Calu3 (cell line): ENCODE results near the gene LIN7A. TPM values are rescaled to one million over a fixed set of nuclear protein-coding genes. Genes with fewer than 3 reads are reported as not detected.

Experiments
- BruUV-seq: library from RNA; stranded (reverse); fragments of 400-500 nt; replicated peaks from 2 replicates; lab custom pipeline; 2021; lab: Mats Ljungman, UMichigan
- CTCF ChIA-PET: fragments of 300-600 bp; sonication (Branson Sonifier 250); formaldehyde crosslinking; loops from one replicate; lab custom pipeline; 2022; ENCODE audit warnings: antibody characterized with exemption; lab: Charles Lee
- DNase-seq: peaks from one replicate; pipeline ENCODE4 v3.0.0; 2022
- H3K27ac Mint-ChIP-seq: one replicate; pipeline ENCODE4 v1.8.0; 2022; ENCODE audit warnings: mixed read lengths; ENCODE audit not compliant: unreplicated experiment
- H3K27me3 Mint-ChIP-seq: one replicate; pipeline ENCODE4 v1.8.0; 2022; ENCODE audit warnings: mixed read lengths; ENCODE audit not compliant: unreplicated experiment
- H3K36me3 Mint-ChIP-seq: one replicate; pipeline ENCODE4 v1.8.0; 2022; ENCODE audit warnings: mild to moderate bottlenecking, moderate library complexity, mixed read lengths; ENCODE audit not compliant: insufficient read depth, unreplicated experiment
- H3K4me1 Mint-ChIP-seq: one replicate; pipeline ENCODE4 v1.8.0; 2022; ENCODE audit warnings: mild to moderate bottlenecking, low read depth, mixed read lengths; ENCODE audit not compliant: unreplicated experiment
- H3K4me3 Mint-ChIP-seq: one replicate; pipeline ENCODE4 v1.8.0; 2022; ENCODE audit warnings: mild to moderate bottlenecking, low read depth, moderate library complexity, mixed read lengths; ENCODE audit not compliant: unreplicated experiment
- H3K9me3 Mint-ChIP-seq: one replicate; pipeline ENCODE4 v1.8.0; 2022; ENCODE audit warnings: low read depth, mixed read lengths; ENCODE audit not compliant: unreplicated experiment
- intact Hi-C: fragments of 100-400 bp; cut with micrococcal nuclease; formaldehyde crosslinking; loops from one replicate; pipeline ENCODE4 v1.10.0; 2022; ENCODE audit not compliant: unreplicated experiment
- total RNA-seq: library from RNA; stranded (reverse); gene quantifications from 2 replicates; pipeline ENCODE4 v1.2.3, GENCODE V29; 2022
- TF ChIP-seq, protein P1 (sequence below): fragments of 200-600 bp; IDR thresholded peaks from one replicate; pipeline ENCODE4 v1.8.0; 2022; ENCODE audit warnings: antibody characterized with exemption; ENCODE audit not compliant: unreplicated experiment

LIN7A gene
- total RNA-seq, 1 experiment from 2014 or later = 0.73 TPM

DNA sequence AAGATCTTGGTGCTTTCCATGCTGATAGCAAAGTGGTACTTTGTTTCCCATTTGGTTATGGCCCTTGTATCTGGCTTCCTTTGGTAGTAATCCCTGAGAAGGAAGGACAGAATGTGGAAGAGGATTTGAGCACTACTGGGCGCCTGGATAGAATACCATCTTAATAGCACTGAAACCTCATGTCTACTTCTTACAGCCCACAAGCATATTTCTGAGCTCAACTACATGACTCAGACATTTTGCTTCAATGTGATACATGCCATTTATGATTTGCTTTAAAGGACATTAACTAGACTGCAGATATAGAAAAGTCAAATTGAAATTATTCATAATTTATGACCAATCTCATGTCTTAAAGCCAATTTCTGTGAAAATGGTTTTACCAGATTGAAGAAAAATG is 80.4 kb downstream of the LIN7A start:
- Mint-ChIP-seq H3K27me3 (no peaks in the 10 kb centered on the region), H3K36me3 (no peaks in the 10 kb centered on the region), H3K27ac (no peak overlapping the region), H3K4me3 (no peak overlapping the region), H3K9me3 (no peaks in the 10 kb centered on the region), H3K4me1 (no peaks in the 10 kb centered on the region)
- no peak for DNase-seq
- CTCF ChIA-PET = no interaction called here
- intact Hi-C loops = no loop called here
- BruUV-seq = no TSS peak
- TF ChIP-seq, protein P1, sequence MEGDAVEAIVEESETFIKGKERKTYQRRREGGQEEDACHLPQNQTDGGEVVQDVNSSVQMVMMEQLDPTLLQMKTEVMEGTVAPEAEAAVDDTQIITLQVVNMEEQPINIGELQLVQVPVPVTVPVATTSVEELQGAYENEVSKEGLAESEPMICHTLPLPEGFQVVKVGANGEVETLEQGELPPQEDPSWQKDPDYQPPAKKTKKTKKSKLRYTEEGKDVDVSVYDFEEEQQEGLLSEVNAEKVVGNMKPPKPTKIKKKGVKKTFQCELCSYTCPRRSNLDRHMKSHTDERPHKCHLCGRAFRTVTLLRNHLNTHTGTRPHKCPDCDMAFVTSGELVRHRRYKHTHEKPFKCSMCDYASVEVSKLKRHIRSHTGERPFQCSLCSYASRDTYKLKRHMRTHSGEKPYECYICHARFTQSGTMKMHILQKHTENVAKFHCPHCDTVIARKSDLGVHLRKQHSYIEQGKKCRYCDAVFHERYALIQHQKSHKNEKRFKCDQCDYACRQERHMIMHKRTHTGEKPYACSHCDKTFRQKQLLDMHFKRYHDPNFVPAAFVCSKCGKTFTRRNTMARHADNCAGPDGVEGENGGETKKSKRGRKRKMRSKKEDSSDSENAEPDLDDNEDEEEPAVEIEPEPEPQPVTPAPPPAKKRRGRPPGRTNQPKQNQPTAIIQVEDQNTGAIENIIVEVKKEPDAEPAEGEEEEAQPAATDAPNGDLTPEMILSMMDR = no peak

DNA sequence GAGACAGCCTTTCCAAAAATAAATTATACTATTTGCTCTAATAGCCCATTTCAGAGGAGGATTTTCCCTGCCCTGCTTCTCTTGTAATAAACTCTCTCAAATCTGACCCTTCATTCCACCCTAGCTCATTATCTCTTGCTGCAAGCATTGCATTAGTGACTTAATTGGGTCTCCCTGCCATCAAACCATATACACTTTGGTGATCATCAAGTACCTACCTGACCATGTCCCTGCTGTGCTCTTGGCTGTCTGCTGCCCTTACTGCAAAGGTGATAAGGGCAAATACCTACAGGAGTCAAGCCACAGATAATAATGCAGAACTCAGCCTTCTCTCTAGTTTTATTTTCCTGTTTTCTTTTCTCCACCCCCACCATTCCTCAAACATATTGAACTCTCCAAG is 88.4 kb downstream of the LIN7A start:
- CTCF ChIA-PET = no interaction called here
- Mint-ChIP-seq H3K36me3 (no peaks in the 10 kb centered on the region), H3K27me3 (no peaks in the 10 kb centered on the region), H3K4me1 (no peaks in the 10 kb centered on the region), H3K9me3 (no peaks in the 10 kb centered on the region), H3K27ac (no peak overlapping the region), H3K4me3 (no peak overlapping the region)
- no peak for DNase-seq
- TF ChIP-seq, protein P1 = no peak
- BruUV-seq = no TSS peak
- intact Hi-C loops = no loop called here

DNA sequence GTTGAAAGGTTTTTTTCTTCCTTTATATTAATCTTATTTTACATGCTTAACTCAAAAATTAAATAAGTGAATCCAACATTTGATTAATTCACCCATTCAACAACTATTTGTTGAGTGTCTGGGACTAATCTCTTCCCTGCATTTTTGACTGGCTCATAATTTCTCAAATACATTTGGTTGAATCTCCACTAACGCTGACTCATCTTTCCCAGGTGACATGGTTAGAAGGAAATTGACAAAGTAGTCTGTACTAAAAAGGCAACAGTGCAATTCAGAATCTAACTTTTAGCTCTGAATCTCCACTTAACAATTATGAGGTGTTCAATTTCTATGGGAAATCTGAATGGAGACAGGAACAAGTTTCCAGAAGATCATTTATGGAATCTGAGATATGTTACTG is 88.9 kb downstream of the LIN7A start:
- no TSS peak for BruUV-seq
- Mint-ChIP-seq H3K4me1 (no peaks in the 10 kb centered on the region), H3K27ac (no peak overlapping the region), H3K36me3 (no peaks in the 10 kb centered on the region), H3K27me3 (no peaks in the 10 kb centered on the region), H3K4me3 (no peak overlapping the region), H3K9me3 (no peaks in the 10 kb centered on the region)
- DNase-seq = no peak
- CTCF ChIA-PET = no interaction called here
- TF ChIP-seq, protein P1 = no peak
- intact Hi-C loops = no loop called here

DNA sequence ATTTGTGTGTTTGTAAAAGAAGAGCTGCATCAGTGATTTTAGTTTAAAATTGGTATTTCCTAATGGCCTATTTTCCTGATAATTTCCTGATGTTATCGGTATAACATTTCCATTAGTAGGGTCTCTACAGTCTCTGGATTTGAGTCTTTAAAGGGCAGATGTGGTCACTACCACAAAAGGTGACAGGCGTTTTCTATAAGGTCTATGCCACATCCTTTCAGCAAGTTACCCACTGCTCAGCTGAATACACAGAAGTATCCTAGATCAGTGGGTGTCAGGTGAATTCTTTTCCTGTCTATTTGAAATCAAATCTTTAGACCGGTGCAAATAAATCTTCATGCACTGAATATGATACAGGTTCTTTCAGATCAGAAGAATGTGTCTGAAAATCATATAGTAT is 90.2 kb downstream of the LIN7A start:
- Mint-ChIP-seq H3K36me3 (no peaks in the 10 kb centered on the region), H3K9me3 (no peaks in the 10 kb centered on the region), H3K4me1 (no peaks in the 10 kb centered on the region), H3K27me3 (no peaks in the 10 kb centered on the region), H3K27ac (no peak overlapping the region), H3K4me3 (no peak overlapping the region)
- no TSS peak for BruUV-seq
- intact Hi-C loops = no loop called here
- CTCF ChIA-PET = interaction anchor here (0.6 kb wide), 1 partner anchor 507 kb away, joined by 5 read pairs; no protein-coding TSS in a partner anchor
- TF ChIP-seq, protein P1 = no peak
- no peak for DNase-seq
